Lower leg skin (tissue), 3 donors: Measurements from ENCODE around the gene MC2R.

Experiments used
- POLR2A ChIP-seq, 2 donors: fragments of 450-650 bp; IDR thresholded peaks; one replicate each; pipeline ENCODE4 v1.6.1; 2016 to 2017; ENCODE audit warnings: antibody characterized with exemption in 2 of 2, mild to moderate bottlenecking in 1 of 2, moderate library complexity in 1 of 2
- TF ChIP-seq, protein P1 (sequence below), 3 donors: fragments of 450-650 bp; IDR thresholded peaks; one replicate each; pipeline ENCODE4 v1.5.1; 2016; ENCODE audit warnings: antibody characterized with exemption in 3 of 3, mild to moderate bottlenecking in 3 of 3, moderate library complexity in 2 of 3

DNA sequence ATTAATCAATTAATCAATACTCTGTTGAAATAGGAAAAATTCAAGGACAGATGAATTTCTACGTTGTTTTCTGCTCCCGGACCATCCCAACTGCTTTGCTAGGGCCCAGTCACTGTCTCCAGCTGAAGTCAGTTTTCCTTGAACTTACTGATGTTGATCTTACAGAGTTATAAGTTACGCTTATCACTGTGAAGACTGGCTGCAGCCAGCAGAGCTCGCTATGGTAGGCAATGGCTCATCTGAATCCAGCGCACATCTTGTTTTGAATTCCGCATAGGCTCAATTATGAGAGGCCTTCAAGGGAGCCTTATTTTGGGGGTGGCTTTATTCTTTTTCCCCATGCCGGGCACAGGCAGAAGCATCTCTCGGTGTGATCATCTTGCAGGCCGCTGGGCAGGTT is 2.7 kb downstream of the MC2R start:
- TF ChIP-seq POLR2A (IDR thresholded peaks at IDR 0.05): no peak
- TF ChIP-seq, protein P1, sequence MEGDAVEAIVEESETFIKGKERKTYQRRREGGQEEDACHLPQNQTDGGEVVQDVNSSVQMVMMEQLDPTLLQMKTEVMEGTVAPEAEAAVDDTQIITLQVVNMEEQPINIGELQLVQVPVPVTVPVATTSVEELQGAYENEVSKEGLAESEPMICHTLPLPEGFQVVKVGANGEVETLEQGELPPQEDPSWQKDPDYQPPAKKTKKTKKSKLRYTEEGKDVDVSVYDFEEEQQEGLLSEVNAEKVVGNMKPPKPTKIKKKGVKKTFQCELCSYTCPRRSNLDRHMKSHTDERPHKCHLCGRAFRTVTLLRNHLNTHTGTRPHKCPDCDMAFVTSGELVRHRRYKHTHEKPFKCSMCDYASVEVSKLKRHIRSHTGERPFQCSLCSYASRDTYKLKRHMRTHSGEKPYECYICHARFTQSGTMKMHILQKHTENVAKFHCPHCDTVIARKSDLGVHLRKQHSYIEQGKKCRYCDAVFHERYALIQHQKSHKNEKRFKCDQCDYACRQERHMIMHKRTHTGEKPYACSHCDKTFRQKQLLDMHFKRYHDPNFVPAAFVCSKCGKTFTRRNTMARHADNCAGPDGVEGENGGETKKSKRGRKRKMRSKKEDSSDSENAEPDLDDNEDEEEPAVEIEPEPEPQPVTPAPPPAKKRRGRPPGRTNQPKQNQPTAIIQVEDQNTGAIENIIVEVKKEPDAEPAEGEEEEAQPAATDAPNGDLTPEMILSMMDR (IDR thresholded peaks at IDR 0.05): no peak
